Measurements from ENCODE around the gene PRRT2. TPM values are rescaled to one million over a fixed set of nuclear protein-coding genes. Genes with fewer than 3 reads are reported as not detected.

PRRT2 gene
- total RNA-seq, 1 experiment from 2014 or later = 3.9 TPM

DNA sequence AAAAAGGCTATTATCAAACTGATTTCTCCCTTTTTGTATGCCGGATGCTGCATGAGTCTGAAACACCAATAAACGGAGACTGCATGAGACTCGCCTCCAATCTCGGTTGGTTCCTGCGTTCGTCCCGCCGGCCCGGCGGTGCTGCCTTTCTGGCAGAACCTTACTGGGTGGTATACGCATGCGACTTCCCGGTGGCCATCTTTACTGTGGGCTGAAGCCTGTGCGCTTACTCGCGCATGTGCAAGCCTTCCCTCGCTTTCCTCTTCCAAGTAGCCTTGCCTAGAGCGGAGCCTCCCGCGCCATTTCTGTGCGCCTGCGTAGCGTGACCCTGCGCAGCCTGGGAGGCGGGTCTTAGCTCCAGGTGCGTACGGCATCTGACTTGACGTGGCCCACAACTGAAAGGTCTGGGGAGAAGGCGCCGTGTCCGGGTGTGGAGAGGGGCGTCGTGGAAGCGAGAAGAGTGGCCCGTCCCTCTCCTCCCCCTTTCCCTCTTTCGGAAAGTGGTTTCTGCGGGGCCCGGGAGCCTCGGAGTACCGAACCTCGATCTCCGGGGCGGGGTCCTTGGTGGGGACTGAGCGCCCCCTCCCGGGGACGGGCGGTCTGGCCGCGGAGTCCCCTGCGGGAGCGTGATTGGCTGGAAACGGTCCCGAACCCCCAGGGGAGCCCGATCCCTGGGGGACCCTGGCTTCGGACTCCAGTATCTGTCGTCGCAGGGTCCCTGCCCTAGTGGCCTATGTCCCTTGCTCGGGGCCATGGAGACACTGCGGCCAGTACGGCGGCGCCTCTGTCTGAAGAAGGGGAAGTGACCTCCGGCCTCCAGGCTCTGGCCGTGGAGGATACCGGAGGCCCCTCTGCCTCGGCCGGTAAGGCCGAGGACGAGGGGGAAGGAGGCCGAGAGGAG is 4.0 kb downstream of the PRRT2 start, which contains the start of gene PAGR1:
TSS of gene PAGR1 (plus strand) at position 360 of the 901 bp plus-strand sequence. CDS start at position 734, 374 bp downstream.
- BruUV-seq (replicated peaks) = TSS peak; percentile 72
- no peaks in the 10 kb centered on the region for H3K9me3 Mint-ChIP-seq (ENCODE audit: unreplicated experiment)
- TF ChIP-seq, protein P1, sequence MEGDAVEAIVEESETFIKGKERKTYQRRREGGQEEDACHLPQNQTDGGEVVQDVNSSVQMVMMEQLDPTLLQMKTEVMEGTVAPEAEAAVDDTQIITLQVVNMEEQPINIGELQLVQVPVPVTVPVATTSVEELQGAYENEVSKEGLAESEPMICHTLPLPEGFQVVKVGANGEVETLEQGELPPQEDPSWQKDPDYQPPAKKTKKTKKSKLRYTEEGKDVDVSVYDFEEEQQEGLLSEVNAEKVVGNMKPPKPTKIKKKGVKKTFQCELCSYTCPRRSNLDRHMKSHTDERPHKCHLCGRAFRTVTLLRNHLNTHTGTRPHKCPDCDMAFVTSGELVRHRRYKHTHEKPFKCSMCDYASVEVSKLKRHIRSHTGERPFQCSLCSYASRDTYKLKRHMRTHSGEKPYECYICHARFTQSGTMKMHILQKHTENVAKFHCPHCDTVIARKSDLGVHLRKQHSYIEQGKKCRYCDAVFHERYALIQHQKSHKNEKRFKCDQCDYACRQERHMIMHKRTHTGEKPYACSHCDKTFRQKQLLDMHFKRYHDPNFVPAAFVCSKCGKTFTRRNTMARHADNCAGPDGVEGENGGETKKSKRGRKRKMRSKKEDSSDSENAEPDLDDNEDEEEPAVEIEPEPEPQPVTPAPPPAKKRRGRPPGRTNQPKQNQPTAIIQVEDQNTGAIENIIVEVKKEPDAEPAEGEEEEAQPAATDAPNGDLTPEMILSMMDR (IDR thresholded peaks at IDR 0.05; ENCODE audit: insufficient read depth in 1 of 2, low read depth in 1 of 2, low read length in 1 of 2, severe bottlenecking in 1 of 2, unreplicated experiment in 1 of 2) = peak; percentile 92 to 94
- intact Hi-C loops (cut with micrococcal nuclease; ENCODE audit: unreplicated experiment) = loop anchor here (1.0 to 10.0 kb wide), 6 partner anchors 13 to 205 kb away; partner anchors contain the start of genes ASPHD1, CDIPT, HIRIP3 and INO80E
- peak within 1 kb of the TSS; percentile 93 for H3K27ac Mint-ChIP-seq (ENCODE audit: unreplicated experiment)
- peaks cover 62% of the 10 kb centered on the region for H3K36me3 Mint-ChIP-seq (ENCODE audit: insufficient read depth, unreplicated experiment)
- H3K4me1 ChIP-seq = peaks cover 14% of the 10 kb centered on the region
- peaks cover 41% of the 10 kb centered on the region for H3K4me1 Mint-ChIP-seq (ENCODE audit: low read depth, unreplicated experiment)
- H3K4me3 ChIP-seq (ENCODE audit: low read depth, low read length) = peak within 1 kb of the TSS; percentile 69
- no peaks in the 10 kb centered on the region for H3K27me3 Mint-ChIP-seq (ENCODE audit: insufficient read depth, unreplicated experiment)
- peak; percentile 97 to 98 for DNase-seq
- peak within 1 kb of the TSS; percentile 89 for H3K4me3 Mint-ChIP-seq (ENCODE audit: unreplicated experiment)
- H3K36me3 ChIP-seq (ENCODE audit: control insufficient read depth, insufficient read depth, low read length) = no peaks in the 10 kb centered on the region; the same call in 1 of the 2 replicates
- POLR2A ChIA-PET = interaction anchor here (1.0 to 1.8 kb wide), 4 partner anchors 9 to 157 kb away, joined by 5 to 10 read pairs (median 6); partner anchors contain the start of genes KIF22 and TAOK2
- H3K9me3 ChIP-seq = no peaks in the 10 kb centered on the region
- CTCF ChIA-PET = interaction anchor here (0.5 to 2.8 kb wide), 14 partner anchors 8 to 216 kb away, joined by 3 to 22 read pairs (median 4); partner anchors contain the start of genes KIF22, MAZ and SEZ6L2
- H3K27me3 ChIP-seq (replicated peaks; ENCODE audit: control insufficient read depth, insufficient read depth, low read length) = no peaks in the 10 kb centered on the region

DNA sequence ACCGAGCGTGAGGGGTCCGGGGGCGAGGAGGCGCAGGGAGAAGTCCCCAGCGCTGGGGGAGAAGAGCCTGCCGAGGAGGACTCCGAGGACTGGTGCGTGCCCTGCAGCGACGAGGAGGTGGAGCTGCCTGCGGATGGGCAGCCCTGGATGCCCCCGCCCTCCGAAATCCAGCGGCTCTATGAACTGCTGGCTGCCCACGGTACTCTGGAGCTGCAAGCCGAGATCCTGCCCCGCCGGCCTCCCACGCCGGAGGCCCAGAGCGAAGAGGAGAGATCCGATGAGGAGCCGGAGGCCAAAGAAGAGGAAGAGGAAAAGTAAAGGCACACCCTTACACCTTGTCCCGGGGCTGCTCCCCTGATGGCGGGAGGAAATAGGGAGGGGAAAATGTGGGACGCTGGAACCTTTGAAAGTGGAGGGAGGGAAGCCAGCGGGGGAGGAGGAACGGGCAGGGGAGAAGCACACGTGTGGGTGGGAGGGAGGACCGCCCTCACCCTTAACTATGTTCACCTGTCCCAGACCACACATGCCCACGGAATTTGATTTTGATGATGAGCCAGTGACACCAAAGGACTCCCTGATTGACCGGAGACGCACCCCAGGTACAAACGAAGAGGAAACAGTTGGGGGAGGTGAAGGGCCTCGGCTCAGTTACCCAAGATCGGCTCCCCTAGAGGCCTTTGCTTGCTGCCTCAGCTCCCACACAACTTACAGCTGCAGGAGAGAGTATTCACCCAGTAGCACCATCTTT is 4.9 kb downstream of the PRRT2 start:
- no peaks in the 10 kb centered on the region for H3K27me3 ChIP-seq (replicated peaks; ENCODE audit: control insufficient read depth, insufficient read depth, low read length)
- CTCF ChIA-PET = interaction anchor here (0.6 to 2.8 kb wide), 9 partner anchors 9 to 156 kb away, joined by 3 to 22 read pairs (median 6); partner anchors contain the start of genes KIF22, MAZ and SEZ6L2
- Mint-ChIP-seq H3K4me3 (ENCODE audit: unreplicated experiment) (peak overlapping the region; percentile 89), H3K9me3 (ENCODE audit: unreplicated experiment) (no peaks in the 10 kb centered on the region), H3K36me3 (ENCODE audit: insufficient read depth, unreplicated experiment) (peaks cover 54% of the 10 kb centered on the region), H3K27me3 (ENCODE audit: insufficient read depth, unreplicated experiment) (no peaks in the 10 kb centered on the region), H3K4me1 (ENCODE audit: low read depth, unreplicated experiment) (peaks cover 35% of the 10 kb centered on the region), H3K27ac (ENCODE audit: unreplicated experiment) (peak overlapping the region; percentile 93)
- POLR2A ChIA-PET = interaction anchor here (0.6 to 1.8 kb wide), 5 partner anchors 9 to 157 kb away, joined by 4 to 10 read pairs (median 7); partner anchors contain the start of genes KIF22 and TAOK2
- H3K36me3 ChIP-seq (ENCODE audit: control insufficient read depth, insufficient read depth, low read length) = no peaks in the 10 kb centered on the region; the same call in 1 of the 2 replicates
- peak overlapping the region; percentile 69 for H3K4me3 ChIP-seq (ENCODE audit: low read depth, low read length)
- intact Hi-C loops (cut with micrococcal nuclease; ENCODE audit: unreplicated experiment) = loop anchor here (1.0 to 10.0 kb wide), 6 partner anchors 12 to 204 kb away; partner anchors contain the start of genes ASPHD1, CDIPT, HIRIP3 and INO80E
- BruUV-seq (replicated peaks) = no TSS peak
- DNase-seq = peak; percentile 65 to 69
- TF ChIP-seq, protein P1 (IDR thresholded peaks at IDR 0.05; ENCODE audit: insufficient read depth in 1 of 2, low read depth in 1 of 2, low read length in 1 of 2, severe bottlenecking in 1 of 2, unreplicated experiment in 1 of 2) = peak in 1 of 2 experiments; percentile 3
- no peaks in the 10 kb centered on the region for H3K9me3 ChIP-seq
- peaks cover 14% of the 10 kb centered on the region for H3K4me1 ChIP-seq
